NK-92 (cell line): ENCODE data around the gene SETD6.
"Not testable (repeated sequence)": the region's sequence is repeated elsewhere in the genome, so short reads cannot be mapped to it uniquely, and the experiment has no call there.

ENCODE experiments used
- DNase-seq: peaks from one replicate; lab custom pipeline; 2025; ENCODE audit not compliant: unreplicated experiment; lab: John Stamatoyannopoulos, UW

Gene SETD6

GRCh38 chr16:58537124-58537906 lies 22.0 kb downstream of the SETD6 start:
- DNase-seq: no peak

GRCh38 chr16:58541711-58542110 lies 26.4 kb downstream of the SETD6 start:
- DNase-seq: no peak

- DNase-seq: no peak
Observed at GRCh38 chr16:58542291-58542690, 27.0 kb downstream of the SETD6 start.

GRCh38 chr16:58543685-58544084 lies 28.4 kb downstream of the SETD6 start:
- no peak for DNase-seq

- DNase-seq: no peak
Observed at GRCh38 chr16:58548378-58548777, 33.1 kb downstream of the SETD6 start.

- DNase-seq: no peak
Observed at GRCh38 chr16:58551496-58551895, 36.2 kb downstream of the SETD6 start.

- no peak for DNase-seq
Observed at GRCh38 chr16:58556678-58557077, 41.4 kb downstream of the SETD6 start.

GRCh38 chr16:58563235-58563634 lies 47.9 kb downstream of the SETD6 start:
- DNase-seq: no peak

GRCh38 chr16:58563775-58564174 lies 48.5 kb downstream of the SETD6 start:
- no peak for DNase-seq

GRCh38 chr16:58565697-58566096 lies 50.4 kb downstream of the SETD6 start:
- not testable (repeated sequence) for DNase-seq
